Activated CD4-positive, alpha-beta T cell treated with anti-CD3 and anti-CD28 coated beads, Interleukin-2, amount 10 ng/mL, durations not matched to agents 24 days and 14 days (primary cell): ENCODE data around the gene RNU2-63P. TPM values are rescaled to one million over a fixed set of nuclear protein-coding genes. Genes with fewer than 3 reads are reported as not detected.
"Not testable (repeated sequence)": the region's sequence is repeated elsewhere in the genome, so short reads cannot be mapped to it uniquely, and the experiment has no call there.

Source experiments
- DNase-seq: peaks from one replicate; pipeline ENCODE4 v3.0.0; 2022
- H3K27ac Mint-ChIP-seq: one replicate; pipeline ENCODE4 v1.8.0; 2022; ENCODE audit warnings: mild to moderate bottlenecking, mixed read lengths
- H3K27me3 Mint-ChIP-seq: one replicate; pipeline ENCODE4 v1.8.0; 2022; ENCODE audit warnings: mixed read lengths
- H3K36me3 Mint-ChIP-seq: one replicate; pipeline ENCODE4 v1.8.0; 2022; ENCODE audit warnings: low read depth, mild to moderate bottlenecking, mixed read lengths
- H3K4me1 Mint-ChIP-seq: one replicate; pipeline ENCODE4 v1.8.0; 2021; ENCODE audit warnings: mixed read lengths
- H3K4me3 Mint-ChIP-seq: one replicate; pipeline ENCODE4 v1.8.0; 2022; ENCODE audit warnings: mild to moderate bottlenecking, moderate library complexity, mixed read lengths
- H3K9me3 Mint-ChIP-seq: one replicate; pipeline ENCODE4 v1.8.0; 2021; ENCODE audit warnings: mixed read lengths
- intact Hi-C: fragments of 100-400 bp; cut with micrococcal nuclease; formaldehyde crosslinking; loops from one replicate; pipeline ENCODE4 v1.15.1; 2023
- total RNA-seq: library from RNA; stranded (reverse); gene quantifications from 2 replicates; pipeline ENCODE4 v1.2.3, GENCODE V29; 2022

The RNU2-63P gene
- total RNA-seq, 1 donor from 2014 or later = 34.9 TPM

DNA sequence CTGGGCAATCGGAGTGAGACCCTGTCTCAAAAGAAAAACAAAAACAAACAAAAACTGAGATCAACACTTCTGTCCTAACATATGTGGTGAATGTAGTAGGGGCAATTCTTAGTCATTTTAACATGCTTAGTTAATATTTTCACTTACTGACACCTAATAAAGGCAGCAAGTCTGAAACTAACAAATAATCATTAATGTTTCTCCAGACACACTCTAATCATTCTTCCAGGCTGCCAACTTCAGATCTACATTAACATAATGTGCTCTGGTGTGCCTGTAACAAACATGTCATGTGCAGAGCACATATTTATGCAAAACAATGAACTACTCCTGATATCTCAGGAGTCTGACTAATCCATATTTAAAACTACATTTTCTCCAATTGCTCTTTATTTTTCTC lies 33.3 kb upstream of the RNU2-63P start:
- Mint-ChIP-seq H3K9me3 (no peaks in the 10 kb centered on the region), H3K27ac (no peak overlapping the region), H3K4me3 (no peak overlapping the region), H3K36me3 (peaks cover 56% of the 10 kb centered on the region), H3K4me1 (peaks cover 31% of the 10 kb centered on the region), H3K27me3 (no peaks in the 10 kb centered on the region)
- no peak for DNase-seq
- intact Hi-C loops = loop anchor here (10.0 kb wide), 1 partner anchor 575 kb away; the partner anchor contains the start of gene EIF2AK3

DNA sequence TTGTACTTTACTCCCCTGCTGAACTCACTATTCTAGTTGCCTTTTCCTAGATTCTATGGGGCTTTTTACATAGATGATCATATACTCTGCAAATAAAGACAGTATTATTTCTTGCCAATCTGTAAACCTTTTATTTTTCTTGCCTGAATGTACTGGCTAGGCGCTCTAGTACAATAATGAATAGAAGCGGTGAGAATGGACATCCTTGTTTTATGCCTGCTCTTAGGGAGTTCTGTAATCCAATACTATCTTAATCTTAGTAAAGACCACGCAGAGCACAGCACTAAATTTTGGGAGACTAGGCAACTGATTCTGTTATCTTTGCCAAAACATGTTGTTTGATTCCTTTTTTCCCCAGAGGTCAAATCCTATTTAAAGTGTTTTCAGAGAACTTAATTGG lies 32.2 kb upstream of the RNU2-63P start:
- H3K9me3 Mint-ChIP-seq = no peaks in the 10 kb centered on the region
- H3K36me3 Mint-ChIP-seq = peaks cover 51% of the 10 kb centered on the region
- H3K4me1 Mint-ChIP-seq = peaks cover 23% of the 10 kb centered on the region
- H3K27ac Mint-ChIP-seq = no peak overlapping the region
- H3K27me3 Mint-ChIP-seq = no peaks in the 10 kb centered on the region
- H3K4me3 Mint-ChIP-seq = no peak overlapping the region
- intact Hi-C loops = no loop called here
- no peak for DNase-seq

- intact Hi-C loops, H3K27ac Mint-ChIP-seq, H3K27me3 Mint-ChIP-seq, H3K4me1 Mint-ChIP-seq, H3K9me3 Mint-ChIP-seq, H3K4me3 Mint-ChIP-seq, DNase-seq: not testable (repeated sequence)
- H3K36me3 Mint-ChIP-seq = peaks cover 44% of the 10 kb centered on the region
These were observed 29.2 kb upstream of the RNU2-63P start for GRCh38 chr2:88045561-88045960.

DNA sequence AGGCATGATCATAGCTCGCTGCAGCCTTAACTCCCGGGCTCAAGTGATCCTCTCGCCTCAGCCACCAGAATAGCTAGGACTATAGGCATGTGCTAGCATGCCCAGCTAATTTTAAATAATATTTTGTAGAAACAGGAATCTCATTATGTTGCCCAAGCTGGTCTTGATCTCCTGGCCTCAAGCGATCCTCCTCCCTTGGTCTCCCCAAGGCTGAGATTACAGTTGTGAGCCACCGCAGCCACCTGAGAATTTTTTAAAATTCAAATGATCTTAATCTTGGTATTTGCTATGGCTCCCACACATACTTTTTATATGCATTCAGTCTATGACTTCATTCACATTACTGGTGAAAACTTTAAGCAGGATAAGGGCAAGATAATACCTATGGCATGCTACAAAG lies 26.1 kb upstream of the RNU2-63P start:
- no peaks in the 10 kb centered on the region for H3K27me3 Mint-ChIP-seq
- peak overlapping the region; percentile 17 for H3K27ac Mint-ChIP-seq
- intact Hi-C loops = no loop called here
- peaks cover 15% of the 10 kb centered on the region for H3K4me1 Mint-ChIP-seq
- no peak overlapping the region for H3K4me3 Mint-ChIP-seq
- H3K9me3 Mint-ChIP-seq = peaks cover 5% of the 10 kb centered on the region
- H3K36me3 Mint-ChIP-seq = peaks cover 35% of the 10 kb centered on the region
- DNase-seq = no peak

DNA sequence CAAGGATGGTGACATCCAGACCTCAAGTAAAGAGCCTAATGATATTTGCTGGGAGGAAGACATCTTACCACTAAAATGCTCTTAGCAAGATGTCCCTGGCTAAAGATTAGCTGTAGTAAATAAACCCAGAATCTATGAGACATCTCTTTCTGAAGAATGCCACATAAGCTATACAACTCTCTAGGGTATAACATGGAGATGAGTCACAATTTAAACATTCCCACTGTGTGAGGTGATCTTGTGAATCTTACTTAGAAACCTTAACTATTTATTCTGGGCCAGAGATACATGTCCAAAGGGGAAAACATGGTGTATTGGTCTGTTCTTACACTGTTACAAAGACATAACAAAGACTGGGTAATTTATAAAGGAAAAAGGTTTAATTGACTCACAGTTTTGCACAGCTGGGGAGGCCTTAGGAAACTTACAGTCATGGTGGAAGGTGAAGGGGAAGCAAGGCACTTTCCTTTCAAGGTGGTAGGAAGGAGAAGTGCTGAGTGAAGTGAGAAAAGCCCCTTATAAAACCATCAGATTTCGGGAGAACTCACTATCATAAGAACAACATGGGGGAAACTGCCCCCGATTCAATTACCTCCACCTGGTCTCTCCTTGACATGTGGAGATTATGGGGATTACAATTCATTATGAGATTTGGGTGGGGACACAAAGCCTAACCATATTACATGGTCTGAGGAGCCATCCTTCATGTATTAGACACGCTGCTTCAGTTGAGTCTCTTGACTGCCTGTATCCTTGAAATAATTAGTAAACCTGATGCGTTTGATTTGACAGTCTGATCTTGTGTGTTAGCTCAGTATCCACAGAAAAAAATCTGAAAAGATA lies 22.1 kb upstream of the RNU2-63P start:
- no peaks in the 10 kb centered on the region for H3K27me3 Mint-ChIP-seq
- intact Hi-C loops = no loop called here
- peaks cover 19% of the 10 kb centered on the region for H3K4me1 Mint-ChIP-seq
- H3K36me3 Mint-ChIP-seq = peaks cover 46% of the 10 kb centered on the region
- DNase-seq = no peak
- peak overlapping the region; percentile 65 for H3K27ac Mint-ChIP-seq
- H3K4me3 Mint-ChIP-seq = no peak overlapping the region
- peaks cover 5% of the 10 kb centered on the region for H3K9me3 Mint-ChIP-seq

DNA sequence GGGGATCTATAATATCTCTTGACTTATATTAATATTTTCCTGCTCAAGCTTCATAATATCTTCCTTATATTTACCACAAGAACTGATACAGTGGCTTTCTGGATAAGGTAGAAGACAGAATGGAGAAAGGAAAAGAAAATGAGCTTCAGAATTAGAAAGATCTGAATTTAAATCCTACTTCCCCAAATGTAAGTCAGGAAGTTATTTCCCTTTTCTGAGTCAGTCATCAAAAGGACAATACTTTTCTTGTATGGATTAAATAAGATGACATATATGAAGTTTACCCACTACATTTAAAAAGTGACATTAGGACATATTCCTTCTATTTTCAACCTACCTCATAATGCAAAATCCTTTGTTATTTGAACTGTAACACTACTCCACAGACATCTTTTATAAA lies 20.3 kb upstream of the RNU2-63P start:
- Mint-ChIP-seq H3K27ac (no peak overlapping the region), H3K27me3 (no peaks in the 10 kb centered on the region), H3K9me3 (peaks cover 5% of the 10 kb centered on the region), H3K4me1 (peaks cover 17% of the 10 kb centered on the region), H3K36me3 (peaks cover 49% of the 10 kb centered on the region), H3K4me3 (no peak overlapping the region)
- no peak for DNase-seq
- intact Hi-C loops = no loop called here

GRCh38 chr2:88036182-88036581 lies 19.8 kb upstream of the RNU2-63P start:
- peaks cover 17% of the 10 kb centered on the region for H3K4me1 Mint-ChIP-seq
- H3K4me3 Mint-ChIP-seq = no peak overlapping the region
- peaks cover 49% of the 10 kb centered on the region for H3K36me3 Mint-ChIP-seq

GRCh38 chr2:88032070-88032702 lies 15.8 kb upstream of the RNU2-63P start:
- intact Hi-C loops = no loop called here
- H3K36me3 Mint-ChIP-seq = peaks cover 55% of the 10 kb centered on the region
- H3K4me3 Mint-ChIP-seq = no peak overlapping the region
- H3K9me3 Mint-ChIP-seq = no peaks in the 10 kb centered on the region
- H3K4me1 Mint-ChIP-seq = peaks cover 21% of the 10 kb centered on the region
- H3K27me3 Mint-ChIP-seq = no peaks in the 10 kb centered on the region
- DNase-seq = no peak
- H3K27ac Mint-ChIP-seq = no peak overlapping the region

More at GRCh38 chr2:88036182-88036581, 19.8 kb upstream of the RNU2-63P start:
- intact Hi-C loops = no loop called here
- Mint-ChIP-seq H3K27me3 (no peaks in the 10 kb centered on the region), H3K27ac (no peak overlapping the region), H3K9me3 (peaks cover 5% of the 10 kb centered on the region)
- DNase-seq = no peak

DNA sequence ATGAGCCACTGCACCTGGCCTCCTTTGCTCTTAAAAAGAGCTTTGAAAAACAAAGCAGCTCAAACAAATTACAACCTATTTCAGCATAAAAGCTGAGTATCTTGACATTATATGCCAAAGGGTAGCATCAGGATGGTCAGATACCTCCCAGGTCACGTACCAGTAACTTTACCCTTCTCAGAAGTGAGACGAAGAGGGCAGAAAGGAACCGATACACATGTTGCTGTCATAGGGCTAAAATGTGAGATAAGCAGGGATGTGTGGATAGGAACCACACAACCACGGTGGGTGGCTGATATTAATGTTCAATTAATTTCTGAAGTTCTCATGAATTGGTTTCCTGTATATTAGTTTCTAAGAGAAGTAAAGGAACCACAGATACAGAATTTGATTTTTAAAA lies 12.6 kb upstream of the RNU2-63P start:
- H3K36me3 Mint-ChIP-seq = peaks cover 48% of the 10 kb centered on the region
- no peaks in the 10 kb centered on the region for H3K27me3 Mint-ChIP-seq
- no peaks in the 10 kb centered on the region for H3K9me3 Mint-ChIP-seq
- peaks cover 18% of the 10 kb centered on the region for H3K4me1 Mint-ChIP-seq
- no peak for DNase-seq
- H3K4me3 Mint-ChIP-seq = no peak overlapping the region
- intact Hi-C loops = no loop called here
- no peak overlapping the region for H3K27ac Mint-ChIP-seq

DNA sequence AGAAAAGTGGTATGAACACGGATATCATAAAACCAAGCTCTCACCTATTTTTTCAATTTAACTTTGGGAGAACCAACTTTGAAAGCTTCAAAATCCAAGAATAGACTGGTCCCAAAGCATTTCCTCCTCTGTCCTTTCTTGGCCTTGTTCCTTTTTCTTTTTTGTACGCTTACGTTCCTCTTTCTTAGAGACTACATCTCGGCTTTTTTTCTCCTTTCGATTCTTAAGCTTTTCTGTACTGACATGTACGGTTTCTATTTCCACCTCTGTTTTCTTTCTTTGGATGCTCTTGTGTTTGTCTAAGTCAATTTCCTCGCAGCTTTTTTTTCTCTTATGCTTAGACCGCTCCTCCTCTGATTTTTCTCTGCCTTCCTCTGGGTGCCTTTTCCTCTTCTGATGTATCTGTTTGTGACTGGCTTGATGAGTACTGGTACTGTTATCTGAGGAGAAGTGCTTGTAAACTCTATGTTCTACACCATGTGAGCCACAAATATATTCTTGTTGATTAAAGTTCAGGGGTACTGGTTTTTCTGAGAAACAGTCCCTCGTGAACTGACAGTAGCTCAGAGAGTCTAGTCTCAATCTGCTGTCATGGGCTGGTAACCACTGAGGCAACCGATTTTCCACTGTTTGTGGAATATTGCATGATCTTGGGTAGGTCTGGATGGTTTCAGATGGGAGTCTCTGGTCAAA lies 11.5 kb upstream of the RNU2-63P start:
- peak; percentile 47 for DNase-seq
- Mint-ChIP-seq H3K9me3 (no peaks in the 10 kb centered on the region), H3K27ac (peak overlapping the region; percentile 87), H3K4me1 (peaks cover 18% of the 10 kb centered on the region), H3K36me3 (peaks cover 41% of the 10 kb centered on the region), H3K4me3 (peak overlapping the region; percentile 74), H3K27me3 (no peaks in the 10 kb centered on the region)
- intact Hi-C loops = no loop called here

- intact Hi-C loops = no loop called here
- no peaks in the 10 kb centered on the region for H3K27me3 Mint-ChIP-seq
- peak; percentile 40 for DNase-seq
- peaks cover 34% of the 10 kb centered on the region for H3K36me3 Mint-ChIP-seq
- no peaks in the 10 kb centered on the region for H3K9me3 Mint-ChIP-seq
- H3K27ac Mint-ChIP-seq = no peak overlapping the region
- H3K4me1 Mint-ChIP-seq = peaks cover 18% of the 10 kb centered on the region
- H3K4me3 Mint-ChIP-seq = no peak overlapping the region
These were observed 8.2 kb upstream of the RNU2-63P start for GRCh38 chr2:88024509-88024908.

- H3K4me3 Mint-ChIP-seq = no peak overlapping the region
- no peak for DNase-seq
- peaks cover 16% of the 10 kb centered on the region for H3K36me3 Mint-ChIP-seq
- H3K9me3 Mint-ChIP-seq = no peaks in the 10 kb centered on the region
- intact Hi-C loops = no loop called here
- H3K4me1 Mint-ChIP-seq = peaks cover 8% of the 10 kb centered on the region
- no peaks in the 10 kb centered on the region for H3K27me3 Mint-ChIP-seq
- no peak overlapping the region for H3K27ac Mint-ChIP-seq
These were observed 6.2 kb upstream of the RNU2-63P start for GRCh38 chr2:88022669-88022921.

- no peaks in the 10 kb centered on the region for H3K9me3 Mint-ChIP-seq
- H3K36me3 Mint-ChIP-seq = peaks cover 2% of the 10 kb centered on the region
- H3K27ac Mint-ChIP-seq = no peak overlapping the region
- intact Hi-C loops = no loop called here
- peaks cover 12% of the 10 kb centered on the region for H3K4me1 Mint-ChIP-seq
- H3K27me3 Mint-ChIP-seq = no peaks in the 10 kb centered on the region
- no peak overlapping the region for H3K4me3 Mint-ChIP-seq
- DNase-seq = no peak
These were observed 3.6 kb upstream of the RNU2-63P start for GRCh38 chr2:88019985-88020384.

DNA sequence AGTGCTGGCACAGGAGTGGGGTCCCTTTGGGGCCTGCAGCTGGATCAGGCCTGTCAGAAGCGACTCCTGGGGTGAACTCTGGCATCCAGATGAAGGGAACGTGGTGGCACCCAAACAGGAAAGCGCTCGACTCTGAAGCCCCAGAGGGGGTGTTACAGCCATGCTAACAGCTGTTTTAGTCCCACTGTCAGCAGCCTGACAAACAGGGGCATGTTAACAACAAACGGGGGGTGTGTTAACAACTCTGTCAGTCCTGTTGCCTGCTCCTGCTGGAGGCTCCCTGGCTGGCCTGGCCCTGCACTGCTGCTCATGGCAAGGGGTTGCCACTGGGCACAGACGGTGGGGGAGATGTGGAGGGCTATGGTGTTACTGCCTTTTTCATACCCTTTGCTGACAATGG lies 2.6 kb upstream of the RNU2-63P start:
- intact Hi-C loops = no loop called here
- peaks cover 2% of the 10 kb centered on the region for H3K36me3 Mint-ChIP-seq
- no peaks in the 10 kb centered on the region for H3K27me3 Mint-ChIP-seq
- no peaks in the 10 kb centered on the region for H3K9me3 Mint-ChIP-seq
- DNase-seq = peak; percentile 53
- peaks cover 14% of the 10 kb centered on the region for H3K4me1 Mint-ChIP-seq
- no peak overlapping the region for H3K4me3 Mint-ChIP-seq
- no peak overlapping the region for H3K27ac Mint-ChIP-seq
